A172 (cell line): Measurements from ENCODE around the gene DUS2. TPM values are rescaled to one million over a fixed set of nuclear protein-coding genes. Genes with fewer than 3 reads are reported as not detected.
"Not testable (repeated sequence)": the region's sequence is repeated elsewhere in the genome, so short reads cannot be mapped to it uniquely, and the experiment has no call there.

Experiments used
- DNase-seq: peaks from one replicate; pipeline ENCODE4 v3.0.0-alpha.2; 2015; ENCODE audit warnings: low spot score
- total RNA-seq: library from RNA; depleted of rRNA; stranded (reverse); fragments of >200 nt; shearing (Covaris generic); gene quantifications from 2 replicates; pipeline ENCODE4 v1.2.3, GENCODE V29; 2014; rRNA removed

DUS2 gene
- 12.8 and 12.9 TPM in 2 replicates for total RNA-seq

DNA sequence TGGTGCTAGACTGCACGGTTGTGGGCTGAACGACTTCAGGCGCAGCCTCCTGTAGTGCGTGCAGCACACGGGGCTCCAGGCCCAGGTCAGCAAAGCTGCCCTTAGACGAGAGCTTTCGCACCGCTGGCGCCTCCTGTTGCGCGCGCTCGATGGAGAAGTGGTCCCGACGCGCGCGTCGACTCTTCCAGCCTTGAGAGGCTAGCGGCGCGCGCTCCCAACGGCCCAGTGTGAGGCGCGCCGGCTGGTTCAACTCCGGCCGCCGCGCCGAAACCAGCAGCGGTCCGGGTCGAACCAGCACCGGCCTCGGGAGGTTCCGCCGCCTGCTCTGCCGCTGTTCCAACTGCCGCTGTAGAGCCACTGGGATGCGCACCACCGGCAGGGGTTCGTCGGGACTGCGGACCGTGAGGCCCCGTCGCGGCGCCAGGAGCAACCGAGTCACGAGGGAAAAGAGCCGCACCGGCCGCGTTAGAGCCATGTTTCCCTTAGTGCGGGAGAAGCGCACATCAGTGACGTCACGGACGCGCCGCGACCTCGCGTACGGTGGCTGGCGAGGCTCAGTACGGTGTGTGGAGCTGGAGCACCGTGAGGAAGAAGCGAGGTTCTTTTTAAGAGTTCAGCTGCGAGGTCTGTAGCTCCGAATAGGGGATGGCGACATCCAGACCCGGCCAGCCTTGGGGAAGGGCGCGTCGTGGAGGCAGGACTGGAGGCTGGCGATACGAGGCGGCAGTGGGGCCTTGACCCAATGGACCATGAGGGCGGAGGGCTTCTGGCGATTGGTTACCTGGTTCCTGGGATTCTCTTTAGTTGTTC, at the start of gene DUS2, which contains the start of gene DDX28:
Gene DUS2 (plus strand): TSS at position 557 of the 810 bp plus-strand sequence. CDS start 14,740 bp downstream, outside the sequence.
Gene DDX28 (minus strand): TSS at position 505 of the 810 bp plus-strand sequence. CDS start 30 bp downstream, at position 475.
- peak; percentile 55 for DNase-seq

DNA sequence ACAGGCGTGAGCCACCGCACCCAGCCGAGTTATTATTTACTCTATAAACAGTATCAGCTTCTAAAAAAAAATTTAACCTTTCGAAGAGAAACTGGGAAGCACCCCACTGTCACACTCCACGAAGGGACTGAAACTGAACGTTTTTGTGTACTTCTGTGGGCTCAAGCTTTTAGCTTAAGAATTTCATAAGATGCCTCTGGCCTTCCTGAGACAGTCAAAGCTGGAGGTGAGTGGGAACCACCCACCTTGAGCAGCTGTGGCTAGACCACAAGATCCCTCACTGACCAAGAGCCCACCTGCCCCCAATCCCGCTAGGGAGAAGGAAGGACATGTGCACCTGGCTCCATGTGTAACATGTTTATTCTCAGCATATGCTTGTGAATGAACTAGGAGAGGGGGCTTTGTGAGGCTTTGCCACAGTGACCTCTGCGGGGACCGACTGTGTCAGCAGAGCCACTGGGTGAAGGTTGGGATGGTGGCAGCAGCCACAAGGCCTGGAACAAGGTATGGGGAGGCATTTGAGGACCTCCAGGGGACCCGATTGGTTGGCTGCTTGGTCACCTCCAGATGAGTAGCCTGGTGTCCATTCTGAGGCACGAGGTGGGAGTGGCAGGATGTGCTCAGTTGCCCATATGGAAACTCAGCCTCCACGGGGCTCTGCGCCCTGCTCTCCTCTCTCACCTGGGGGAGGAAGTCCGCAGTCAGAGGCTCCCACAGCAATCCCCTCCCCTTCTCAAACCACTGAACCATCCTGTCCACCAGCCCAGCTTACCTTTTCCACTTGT, 47.6 kb upstream of the DUS2 start:
- DNase-seq = no peak

- DNase-seq = no peak
Observed at GRCh38 chr16:67976205-67976604, 46.9 kb upstream of the DUS2 start.

- DNase-seq = no peak
Observed at GRCh38 chr16:67977005-67977404, 46.1 kb upstream of the DUS2 start.

GRCh38 chr16:67977469-67978227, 45.4 kb upstream of the DUS2 start:
- no peak for DNase-seq

GRCh38 chr16:67979955-67980678, 43.0 kb upstream of the DUS2 start, which contains the start of gene DPEP3:
Gene DPEP3, minus strand, starts transcription at chr16:67980499. Its CDS starts 119 bp downstream, at chr16:67980380.
- no peak for DNase-seq

DNA sequence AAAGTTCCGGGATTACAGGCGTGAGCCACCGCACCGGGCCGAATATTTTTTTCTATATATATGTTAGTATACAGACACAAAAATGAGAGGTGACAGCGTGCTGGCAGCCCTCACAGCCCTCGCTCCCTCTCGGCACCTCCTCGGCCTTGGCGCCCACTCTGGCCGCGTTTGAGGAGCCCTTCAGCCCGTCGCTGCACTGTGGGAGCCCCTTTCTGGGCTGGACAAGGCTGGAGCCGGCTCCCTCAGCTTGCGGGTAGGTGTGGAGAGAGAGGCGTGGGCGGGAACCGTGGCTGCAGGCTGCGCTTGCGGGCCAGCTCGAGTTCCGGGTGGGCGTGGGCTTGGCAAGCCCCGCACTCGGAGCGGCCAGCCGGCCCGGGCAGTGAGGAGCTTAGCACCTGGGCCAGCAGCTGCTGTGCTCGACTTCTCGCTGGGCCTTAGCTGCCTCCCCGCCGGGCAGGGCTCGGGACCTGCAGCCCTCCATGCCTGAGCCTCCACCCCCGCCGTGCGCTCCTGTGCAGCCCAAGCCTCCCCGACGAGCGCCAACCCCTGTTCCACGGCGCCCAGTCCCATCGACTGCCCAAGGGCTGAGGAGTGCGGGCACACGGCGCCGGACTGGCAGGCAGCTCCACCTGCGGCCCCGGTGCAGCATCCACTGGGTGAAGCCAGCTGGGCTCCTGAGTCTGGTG, 40.9 kb upstream of the DUS2 start:
- no peak for DNase-seq

GRCh38 chr16:67986949-67987348, 36.1 kb upstream of the DUS2 start:
- DNase-seq = no peak

DNA sequence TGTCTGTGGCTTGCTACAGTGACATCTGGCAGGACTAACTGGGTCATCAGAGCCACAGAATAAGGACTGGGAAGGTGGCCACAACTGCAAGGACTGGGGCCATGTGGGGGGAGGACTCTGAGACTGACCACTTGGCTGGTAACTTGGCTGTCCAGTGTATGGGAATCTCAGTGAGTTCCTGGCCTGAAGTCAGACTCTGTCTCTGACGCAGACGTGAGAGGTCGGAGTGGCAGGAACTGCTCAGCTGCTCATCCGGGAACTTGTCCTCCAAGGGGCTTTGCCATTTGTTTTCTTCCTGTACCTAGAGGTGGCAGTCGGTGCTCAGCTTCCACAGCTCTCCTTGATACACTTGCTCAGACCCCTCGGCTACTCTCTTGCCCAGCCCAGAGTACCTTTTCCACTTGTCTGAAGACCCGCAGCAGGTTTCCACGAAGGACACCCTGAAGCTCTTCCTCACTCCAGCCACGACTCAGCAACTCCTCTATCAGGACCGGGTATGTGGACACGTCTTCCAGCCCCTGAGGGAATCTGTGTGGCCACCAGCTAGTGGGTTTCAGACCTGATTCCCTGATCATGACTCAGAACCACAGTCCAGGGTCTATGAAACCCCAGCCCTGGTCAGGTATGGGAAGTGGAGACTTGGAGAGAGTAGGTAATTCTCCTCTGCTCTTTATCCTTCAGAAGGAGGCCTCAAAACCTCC, 35.5 kb upstream of the DUS2 start:
- DNase-seq = no peak

GRCh38 chr16:67988675-67989074, 34.4 kb upstream of the DUS2 start:
- DNase-seq = no peak

- no peak for DNase-seq
Observed at GRCh38 chr16:67989322-67990017, 33.6 kb upstream of the DUS2 start.

- DNase-seq = no peak
Observed at GRCh38 chr16:67990018-67990386, 33.1 kb upstream of the DUS2 start.

GRCh38 chr16:67992661-67993206, 30.4 kb upstream of the DUS2 start:
- no peak for DNase-seq

GRCh38 chr16:67993207-67994039, 29.7 kb upstream of the DUS2 start:
- peak; percentile 23 for DNase-seq

DNA sequence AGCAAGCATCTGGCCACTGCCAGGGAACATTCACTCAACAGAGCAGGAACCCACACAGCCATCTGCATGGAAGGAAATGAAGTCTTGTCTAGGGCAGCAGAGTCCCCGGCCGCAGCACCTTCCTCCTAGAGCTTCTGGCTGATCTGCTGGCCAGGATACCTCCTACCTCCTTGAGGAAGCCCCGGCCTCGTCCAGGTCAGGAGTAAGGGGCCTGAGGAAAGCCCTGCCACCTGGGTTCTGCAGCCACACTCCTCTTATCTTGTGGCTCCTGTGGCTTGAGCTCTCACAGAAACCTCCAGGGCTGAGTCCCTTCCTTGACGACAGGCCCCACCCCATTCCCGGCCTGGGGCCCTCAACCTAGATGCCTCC, 29.1 kb upstream of the DUS2 start:
- DNase-seq = not testable (repeated sequence)

GRCh38 chr16:67995423-67995822, 27.7 kb upstream of the DUS2 start:
- no peak for DNase-seq

DNA sequence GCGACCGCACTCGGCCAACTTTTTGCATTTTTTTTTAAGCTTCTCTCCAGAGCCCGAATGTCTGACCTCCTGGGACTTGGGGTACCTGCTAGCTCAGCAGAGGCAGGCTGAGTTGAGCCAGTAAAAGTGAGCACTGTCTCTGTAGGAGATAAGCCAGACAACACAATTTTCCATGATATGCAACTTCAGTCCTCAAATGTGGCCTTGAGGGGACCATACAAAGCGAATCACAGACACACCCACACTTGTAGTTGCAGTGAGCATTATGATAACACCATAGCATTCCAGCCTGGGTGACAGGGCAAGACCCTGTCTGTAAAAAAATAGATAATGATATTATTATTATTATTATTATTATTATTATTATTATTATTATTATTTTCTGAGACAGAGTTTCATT, 26.4 kb upstream of the DUS2 start:
- DNase-seq = no peak

- not testable (repeated sequence) for DNase-seq
Observed at GRCh38 chr16:67998231-67998778, 24.8 kb upstream of the DUS2 start.
